CD8-positive, alpha-beta memory T cell (primary cell): ENCODE data around the gene ZNF883. TPM values are rescaled to one million over a fixed set of nuclear protein-coding genes. Genes with fewer than 3 reads are reported as not detected.
A peak's percentile ranks its signal among the peaks of the same experiment; 100 is the strongest.

Experiments
- CTCF ChIA-PET: fragments of 350-600 bp; sonication (Branson Sonifier 250); formaldehyde crosslinking; loops from one replicate; lab custom pipeline; 2021; ENCODE audit warnings: antibody characterized with exemption; lab: Charles Lee
- POLR2A ChIA-PET: fragments of 350-600 bp; sonication (Branson Sonifier 250); formaldehyde crosslinking; loops from one replicate; lab custom pipeline; 2021; ENCODE audit warnings: antibody characterized with exemption; lab: Charles Lee
- DNase-seq, 5 donors: peaks; one replicate each; pipeline versions ENCODE4 v3.0.0 to v3.0.0-alpha.2; 2020 to 2022; ENCODE audit warnings: mixed read lengths in 1 of 5
- H3K27ac ChIP-seq: one replicate; pipeline ENCODE4 v1.7.0; 2013; ENCODE audit warnings: low read depth, mild to moderate bottlenecking, low read length, moderate library complexity
- H3K27me3 ChIP-seq: 2 replicates; pipeline ENCODE4 v1.7.0; 2013; ENCODE audit warnings: low read length, mild to moderate bottlenecking; ENCODE audit not compliant: insufficient read depth, poor library complexity, severe bottlenecking
- H3K36me3 ChIP-seq: 2 replicates; pipeline ENCODE4 v1.7.0; 2013; ENCODE audit warnings: mild to moderate bottlenecking, low read length, moderate library complexity; ENCODE audit not compliant: insufficient read depth
- H3K4me1 ChIP-seq: 2 replicates; pipeline ENCODE4 v1.7.0; 2013; ENCODE audit warnings: mild to moderate bottlenecking, low read length, moderate library complexity; ENCODE audit not compliant: insufficient read depth
- H3K4me3 ChIP-seq: 2 replicates; pipeline ENCODE4 v1.7.0; 2013; ENCODE audit warnings: mild to moderate bottlenecking, low read length
- H3K9me3 ChIP-seq: 2 replicates; pipeline ENCODE4 v1.7.0; 2013; ENCODE audit warnings: mild to moderate bottlenecking, low read length
- H3K27ac Mint-ChIP-seq, 8 donors: one replicate each; pipeline ENCODE4 v1.8.0; 2020 to 2021; ENCODE audit warnings: mixed read lengths in 8 of 8, mild to moderate bottlenecking in 6 of 8, inconsistent platforms in 3 of 8, moderate library complexity in 3 of 8
- H3K27me3 Mint-ChIP-seq, 2 donors: one replicate each; pipeline ENCODE4 v1.8.0; 2020 to 2021; ENCODE audit warnings: mixed read lengths in 2 of 2, mild to moderate bottlenecking in 1 of 2, moderate library complexity in 1 of 2
- H3K36me3 Mint-ChIP-seq, 3 donors: one replicate each; pipeline ENCODE4 v1.8.0; 2020 to 2021; ENCODE audit warnings: mixed read lengths in 3 of 3, inconsistent platforms in 1 of 3, mild to moderate bottlenecking in 1 of 3
- H3K4me1 Mint-ChIP-seq, 3 donors: one replicate each; pipeline ENCODE4 v1.8.0; 2020 to 2021; ENCODE audit warnings: mixed read lengths in 3 of 3, inconsistent platforms in 1 of 3, mild to moderate bottlenecking in 1 of 3
- H3K4me3 Mint-ChIP-seq, 7 donors: one replicate each; pipeline ENCODE4 v1.8.0; 2020 to 2021; ENCODE audit warnings: mixed read lengths in 7 of 7, mild to moderate bottlenecking in 6 of 7, moderate library complexity in 4 of 7, inconsistent platforms in 2 of 7
- H3K9me3 Mint-ChIP-seq, 5 donors: one replicate each; pipeline ENCODE4 v1.8.0; 2020 to 2022; ENCODE audit warnings: mixed read lengths in 5 of 5, mild to moderate bottlenecking in 3 of 5, moderate library complexity in 2 of 5, inconsistent platforms in 1 of 5
- polyA plus RNA-seq: library from polyadenylated mRNA; unstranded; fragments of 300-500 nt; fragmentation: Illumina TruSeq; gene quantifications from one replicate; pipeline ENCODE4 v1.2.3, GENCODE V29; 2021
- total RNA-seq, 2 experiments: library from RNA; stranded (reverse); gene quantifications; one replicate each; pipeline ENCODE4 v1.2.3, GENCODE V29; 2021

The ZNF883 gene
- total and polyA plus RNA-seq, 3 experiments from 2014 or later, result 0.95 to 1.2 (median 0.97) TPM

- H3K4me1 ChIP-seq, result no peaks in the 10 kb centered on the region
- Mint-ChIP-seq H3K9me3 (peaks cover 9 to 21% (median 15%) of the 10 kb centered on the region in 5 donors), H3K4me3 (no peak overlapping the region), H3K27me3 (peaks cover 11 to 34% of the 10 kb centered on the region in 2 donors), H3K27ac (no peak overlapping the region), H3K4me1 (no peaks in the 10 kb centered on the region), H3K36me3 (peaks cover 0 to 9% (median 2%) of the 10 kb centered on the region in 3 donors)
- no peak overlapping the region for H3K4me3 ChIP-seq
- ChIA-PET POLR2A (no interaction called here), CTCF (no interaction called here)
- H3K9me3 ChIP-seq, result no peaks in the 10 kb centered on the region
- no peak overlapping the region for H3K27ac ChIP-seq
- DNase-seq, result peak in 1 of 5 donors; percentile 39
- H3K36me3 ChIP-seq, result no peaks in the 10 kb centered on the region
- H3K27me3 ChIP-seq, result no peaks in the 10 kb centered on the region
These were observed 66.3 kb downstream of the ZNF883 start for GRCh38 chr9:112945620-112946208.

DNA sequence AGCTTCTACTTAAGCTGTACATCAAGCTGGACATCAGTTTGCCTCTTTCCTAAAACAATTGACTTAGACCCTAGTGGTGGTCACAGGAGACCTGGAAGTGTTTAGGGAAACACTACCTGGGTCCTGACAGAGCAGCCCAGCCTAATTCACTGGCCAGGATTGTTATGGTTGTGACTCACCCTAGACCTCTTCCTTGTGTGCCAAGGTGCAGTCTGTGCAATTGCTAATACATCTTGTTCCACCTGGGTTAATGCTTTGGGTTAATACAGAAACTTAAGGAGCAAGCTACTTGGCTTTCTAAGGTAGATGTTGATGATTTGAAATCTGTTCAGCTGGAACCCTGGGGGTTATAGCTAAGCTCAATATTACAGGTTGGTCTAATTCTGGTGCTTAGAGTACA is 72.6 kb downstream of the ZNF883 start:
- H3K4me3 Mint-ChIP-seq, result no peak overlapping the region
- H3K9me3 Mint-ChIP-seq, result no peaks in the 10 kb centered on the region
- H3K9me3 ChIP-seq, result no peaks in the 10 kb centered on the region
- no peak overlapping the region for H3K27ac ChIP-seq
- no peak overlapping the region for H3K4me3 ChIP-seq
- H3K36me3 Mint-ChIP-seq, result peaks cover 0 to 3% (median 0%) of the 10 kb centered on the region in 3 donors
- ChIA-PET POLR2A (no interaction called here), CTCF (no interaction called here)
- DNase-seq, result no peak
- no peaks in the 10 kb centered on the region for H3K36me3 ChIP-seq
- no peaks in the 10 kb centered on the region for H3K27me3 ChIP-seq
- no peaks in the 10 kb centered on the region for H3K4me1 Mint-ChIP-seq
- no peak overlapping the region for H3K27ac Mint-ChIP-seq
- peaks cover 14 to 36% of the 10 kb centered on the region in 2 donors for H3K27me3 Mint-ChIP-seq
- no peaks in the 10 kb centered on the region for H3K4me1 ChIP-seq

DNA sequence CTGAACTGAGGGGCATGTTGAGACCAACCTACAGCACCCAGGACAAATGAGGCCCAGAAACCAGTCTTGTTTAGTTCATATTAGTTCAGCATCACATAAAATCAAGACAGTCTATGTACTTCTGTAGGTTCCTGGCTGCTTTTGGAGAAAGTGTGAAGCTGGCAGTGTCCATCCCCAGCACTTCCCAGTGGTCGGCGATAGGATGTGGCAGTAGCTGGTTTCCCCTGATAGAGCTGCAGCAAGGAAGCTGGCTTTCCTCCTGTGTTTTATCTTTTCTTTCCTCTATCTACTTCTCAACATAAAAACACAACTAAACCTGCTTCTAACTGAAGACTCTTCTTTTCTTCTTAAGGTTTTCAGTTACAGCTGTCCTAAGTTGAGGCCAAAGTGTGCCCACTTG is 78.3 kb downstream of the ZNF883 start:
- CTCF ChIA-PET, result no interaction called here
- H3K4me1 Mint-ChIP-seq, result no peaks in the 10 kb centered on the region

DNA sequence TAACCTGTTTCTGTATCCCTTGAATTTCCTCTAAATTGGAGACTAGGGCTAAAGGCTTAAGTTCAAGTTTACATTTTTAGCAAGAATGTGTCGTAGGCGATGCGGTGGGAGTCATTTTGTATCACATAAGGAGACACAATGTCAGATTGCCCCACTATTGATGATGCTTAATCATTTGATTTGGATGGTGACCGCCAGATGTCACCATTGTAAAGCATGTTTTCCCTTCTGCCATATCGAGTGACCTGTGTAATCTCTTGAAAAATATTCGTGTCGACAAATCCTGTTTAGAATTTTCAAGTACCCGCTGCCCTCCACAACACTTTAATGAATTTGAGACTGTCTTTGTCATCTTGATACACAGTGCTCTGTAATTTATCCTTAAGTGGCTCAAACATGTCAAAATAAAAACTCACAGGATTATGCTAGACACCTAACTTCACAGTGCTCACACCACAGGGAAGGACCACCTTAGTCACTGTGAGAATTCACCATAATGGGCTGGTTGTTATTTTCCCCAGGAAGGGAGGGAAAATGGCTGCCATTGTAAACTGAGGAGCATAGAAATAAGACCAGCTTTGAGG is 86.8 kb downstream of the ZNF883 start:
- peaks cover 6 to 53% of the 10 kb centered on the region in 2 donors for H3K27me3 Mint-ChIP-seq
- DNase-seq, result no peak
- no peaks in the 10 kb centered on the region for H3K9me3 Mint-ChIP-seq
- no peak overlapping the region for H3K4me3 ChIP-seq
- H3K4me3 Mint-ChIP-seq, result no peak overlapping the region
- peaks cover 0 to 3% (median 0%) of the 10 kb centered on the region in 3 donors for H3K4me1 Mint-ChIP-seq
- ChIA-PET CTCF (no interaction called here), POLR2A (no interaction called here)
- no peak overlapping the region for H3K27ac Mint-ChIP-seq
- H3K27ac ChIP-seq, result no peak overlapping the region
- peaks cover 4% of the 10 kb centered on the region for H3K27me3 ChIP-seq
- no peaks in the 10 kb centered on the region for H3K4me1 ChIP-seq
- no peaks in the 10 kb centered on the region for H3K9me3 ChIP-seq
- H3K36me3 Mint-ChIP-seq, result no peaks in the 10 kb centered on the region
- H3K36me3 ChIP-seq, result no peaks in the 10 kb centered on the region

More for the DNA sequence above, 78.3 kb downstream of the ZNF883 start:
- Mint-ChIP-seq H3K36me3 (no peaks in the 10 kb centered on the region), H3K4me3 (no peak overlapping the region), H3K9me3 (no peaks in the 10 kb centered on the region), H3K27ac (peak overlapping the region in 1 of 8 donors; percentile 9), H3K27me3 (peaks cover 21 to 42% of the 10 kb centered on the region in 2 donors)
- Histone ChIP-seq H3K27me3 (no peaks in the 10 kb centered on the region), H3K4me3 (no peak overlapping the region), H3K27ac (no peak overlapping the region), H3K36me3 (no peaks in the 10 kb centered on the region), H3K4me1 (no peaks in the 10 kb centered on the region), H3K9me3 (no peaks in the 10 kb centered on the region)
- POLR2A ChIA-PET, result no interaction called here
- DNase-seq, result no peak

- Histone ChIP-seq H3K4me3 (no peak overlapping the region), H3K27me3 (peaks cover 4% of the 10 kb centered on the region), H3K27ac (no peak overlapping the region), H3K9me3 (no peaks in the 10 kb centered on the region), H3K4me1 (no peaks in the 10 kb centered on the region), H3K36me3 (no peaks in the 10 kb centered on the region)
- H3K27me3 Mint-ChIP-seq, result peaks cover 4 to 27% of the 10 kb centered on the region in 2 donors
- H3K4me3 Mint-ChIP-seq, result no peak overlapping the region
- ChIA-PET CTCF (no interaction called here), POLR2A (no interaction called here)
- no peaks in the 10 kb centered on the region for H3K36me3 Mint-ChIP-seq
- no peaks in the 10 kb centered on the region for H3K9me3 Mint-ChIP-seq
- H3K27ac Mint-ChIP-seq, result no peak overlapping the region
- no peak for DNase-seq
- peaks cover 0 to 3% (median 0%) of the 10 kb centered on the region in 3 donors for H3K4me1 Mint-ChIP-seq
These were observed 90.4 kb downstream of the ZNF883 start for GRCh38 chr9:112921549-112921948.

- no peak for DNase-seq
- Histone ChIP-seq H3K4me3 (no peak overlapping the region), H3K27ac (no peak overlapping the region), H3K36me3 (no peaks in the 10 kb centered on the region), H3K27me3 (no peaks in the 10 kb centered on the region), H3K9me3 (no peaks in the 10 kb centered on the region), H3K4me1 (no peaks in the 10 kb centered on the region)
- no peaks in the 10 kb centered on the region for H3K36me3 Mint-ChIP-seq
- H3K4me3 Mint-ChIP-seq, result no peak overlapping the region
- POLR2A ChIA-PET, result no interaction called here
- H3K4me1 Mint-ChIP-seq, result no peaks in the 10 kb centered on the region
- peaks cover 7 to 16% of the 10 kb centered on the region in 2 donors for H3K27me3 Mint-ChIP-seq
- no peak overlapping the region for H3K27ac Mint-ChIP-seq
- CTCF ChIA-PET, result no interaction called here
- H3K9me3 Mint-ChIP-seq, result no peaks in the 10 kb centered on the region
These were observed 94.0 kb downstream of the ZNF883 start for GRCh38 chr9:112917987-112918362.

DNA sequence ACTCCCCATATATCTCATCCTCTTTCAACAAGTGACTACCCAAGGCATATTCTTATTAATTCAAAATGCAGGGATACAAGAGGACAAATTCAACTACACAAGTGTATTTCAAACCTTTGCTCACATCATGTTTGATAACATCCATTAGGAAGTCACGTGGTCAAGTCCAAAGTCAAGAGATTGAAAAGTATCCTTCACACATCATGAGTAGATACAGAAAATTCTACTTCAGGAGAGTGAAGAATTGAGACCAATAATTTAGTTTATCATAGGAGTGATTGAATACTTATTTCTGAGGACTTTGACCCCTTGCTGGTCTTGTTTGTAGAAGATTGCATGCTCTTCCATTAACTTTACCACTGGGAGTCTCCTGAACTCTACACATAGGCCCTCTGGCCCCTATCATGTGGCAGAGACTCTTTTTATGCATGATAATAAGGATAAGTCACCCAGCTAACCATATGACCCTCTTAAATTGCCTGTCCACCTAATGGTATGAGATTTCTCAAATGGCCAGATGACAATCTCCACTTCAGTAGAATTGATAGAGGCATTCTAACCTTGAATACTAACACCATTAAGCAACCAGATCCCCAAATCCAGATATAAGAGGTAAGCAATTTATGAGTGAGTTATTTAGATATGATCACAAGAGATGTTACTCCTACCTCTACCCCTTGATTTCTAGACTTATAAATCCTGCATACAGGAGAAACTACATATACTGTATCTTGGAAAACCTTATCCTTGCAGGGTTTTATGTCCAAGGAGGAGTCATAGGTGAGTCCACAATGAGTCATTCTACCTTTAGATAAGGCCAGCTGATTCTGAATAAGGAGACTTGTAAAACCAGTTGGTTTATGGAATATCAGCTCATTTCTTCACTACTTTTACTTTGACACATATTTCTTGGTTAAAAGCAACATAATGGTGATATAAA is 94.7 kb downstream of the ZNF883 start:
- H3K36me3 Mint-ChIP-seq, result no peaks in the 10 kb centered on the region
- Histone ChIP-seq H3K9me3 (no peaks in the 10 kb centered on the region), H3K36me3 (no peaks in the 10 kb centered on the region), H3K27ac (no peak overlapping the region), H3K4me3 (no peak overlapping the region), H3K27me3 (no peaks in the 10 kb centered on the region), H3K4me1 (no peaks in the 10 kb centered on the region)
- no peak for DNase-seq
- CTCF ChIA-PET, result no interaction called here
- H3K27ac Mint-ChIP-seq, result no peak overlapping the region
- H3K4me3 Mint-ChIP-seq, result no peak overlapping the region
- peaks cover 7 to 16% of the 10 kb centered on the region in 2 donors for H3K27me3 Mint-ChIP-seq
- H3K4me1 Mint-ChIP-seq, result no peaks in the 10 kb centered on the region
- POLR2A ChIA-PET, result no interaction called here
- H3K9me3 Mint-ChIP-seq, result no peaks in the 10 kb centered on the region

GRCh38 chr9:112914524-112914923 is 97.5 kb downstream of the ZNF883 start:
- peaks cover 7 to 13% of the 10 kb centered on the region in 2 donors for H3K27me3 Mint-ChIP-seq
- CTCF ChIA-PET, result no interaction called here

More at GRCh38 chr9:112914524-112914923, 97.5 kb downstream of the ZNF883 start:
- H3K9me3 ChIP-seq, result no peaks in the 10 kb centered on the region
- Mint-ChIP-seq H3K4me3 (no peak overlapping the region), H3K9me3 (no peaks in the 10 kb centered on the region), H3K36me3 (no peaks in the 10 kb centered on the region), H3K4me1 (no peaks in the 10 kb centered on the region), H3K27ac (no peak overlapping the region)
- H3K4me3 ChIP-seq, result no peak overlapping the region
- H3K27ac ChIP-seq, result no peak overlapping the region
- POLR2A ChIA-PET, result no interaction called here
- no peaks in the 10 kb centered on the region for H3K4me1 ChIP-seq
- H3K36me3 ChIP-seq, result no peaks in the 10 kb centered on the region
- H3K27me3 ChIP-seq, result no peaks in the 10 kb centered on the region
- DNase-seq, result no peak
